Measurements from ENCODE around the gene ZC3H18.
A peak's percentile ranks its signal among the peaks of the same experiment; 100 is the strongest.

Gene ZC3H18

GRCh38 chr16:88639231-88640038, 69.2 kb downstream of the ZC3H18 start:
- DNase-seq (ENCODE audit: low read depth), result no peak

GRCh38 chr16:88640039-88640495, 69.9 kb downstream of the ZC3H18 start:
- DNase-seq (ENCODE audit: low read depth), result no peak

GRCh38 chr16:88640498-88641247, 70.5 kb downstream of the ZC3H18 start:
- DNase-seq (ENCODE audit: low read depth), result no peak

- DNase-seq (ENCODE audit: low read depth), result no peak
These were observed 72.9 kb downstream of the ZC3H18 start for GRCh38 chr16:88642881-88643643.

GRCh38 chr16:88643644-88643932, 73.4 kb downstream of the ZC3H18 start:
- no peak for DNase-seq (ENCODE audit: low read depth)

- DNase-seq (ENCODE audit: low read depth), result no peak
These were observed 75.3 kb downstream of the ZC3H18 start for GRCh38 chr16:88645455-88645854.

GRCh38 chr16:88645941-88646340, 75.7 kb downstream of the ZC3H18 start:
- no peak for DNase-seq (ENCODE audit: low read depth)

GRCh38 chr16:88646345-88647034, 76.3 kb downstream of the ZC3H18 start:
- DNase-seq (ENCODE audit: low read depth), result no peak

- DNase-seq (ENCODE audit: low read depth), result no peak
These were observed 77.2 kb downstream of the ZC3H18 start for GRCh38 chr16:88647178-88648070.

GRCh38 chr16:88649195-88649923, 79.2 kb downstream of the ZC3H18 start:
- DNase-seq (ENCODE audit: low read depth), result no peak

GRCh38 chr16:88649924-88650748, 79.9 kb downstream of the ZC3H18 start:
- DNase-seq (ENCODE audit: low read depth), result peak; percentile 30

- DNase-seq (ENCODE audit: low read depth), result peak; percentile 72
These were observed 80.6 kb downstream of the ZC3H18 start, which contains the start of gene CYBA for GRCh38 chr16:88650749-88651275. CYBA (minus strand) TSS chr16:88651053; CDS start chr16:88651013, 40 bp downstream.

GRCh38 chr16:88651276-88651988, 81.2 kb downstream of the ZC3H18 start:
- no peak for DNase-seq (ENCODE audit: low read depth)

- DNase-seq (ENCODE audit: low read depth), result no peak
These were observed 82.0 kb downstream of the ZC3H18 start for GRCh38 chr16:88651989-88652761.

GRCh38 chr16:88652762-88653063, 82.5 kb downstream of the ZC3H18 start:
- no peak for DNase-seq (ENCODE audit: low read depth)

GRCh38 chr16:88653101-88653500, 82.9 kb downstream of the ZC3H18 start:
- DNase-seq (ENCODE audit: low read depth), result no peak

- no peak for DNase-seq (ENCODE audit: low read depth)
These were observed 83.6 kb downstream of the ZC3H18 start for GRCh38 chr16:88653596-88654362.
